DOHH2 (cell line): Measurements from ENCODE around the gene CTIF.

Source experiments
- CTCF ChIP-seq: fragments of 200-600 bp; sonication (generic); IDR thresholded peaks from one replicate; pipeline ENCODE4 v1.5.1; 2014; ENCODE audit warnings: antibody characterized with exemption, mild to moderate bottlenecking, low read depth, low read length; ENCODE audit not compliant: poor library complexity, severe bottlenecking
- EZH2phosphoT487 ChIP-seq: fragments of 200-600 bp; sonication (generic); IDR thresholded peaks from 2 replicates; pipeline ENCODE4 v1.6.1; 2017; ENCODE audit warnings: borderline replicate concordance, mild to moderate bottlenecking, antibody characterized with exemption, low read length, moderate library complexity, mixed read lengths

DNA sequence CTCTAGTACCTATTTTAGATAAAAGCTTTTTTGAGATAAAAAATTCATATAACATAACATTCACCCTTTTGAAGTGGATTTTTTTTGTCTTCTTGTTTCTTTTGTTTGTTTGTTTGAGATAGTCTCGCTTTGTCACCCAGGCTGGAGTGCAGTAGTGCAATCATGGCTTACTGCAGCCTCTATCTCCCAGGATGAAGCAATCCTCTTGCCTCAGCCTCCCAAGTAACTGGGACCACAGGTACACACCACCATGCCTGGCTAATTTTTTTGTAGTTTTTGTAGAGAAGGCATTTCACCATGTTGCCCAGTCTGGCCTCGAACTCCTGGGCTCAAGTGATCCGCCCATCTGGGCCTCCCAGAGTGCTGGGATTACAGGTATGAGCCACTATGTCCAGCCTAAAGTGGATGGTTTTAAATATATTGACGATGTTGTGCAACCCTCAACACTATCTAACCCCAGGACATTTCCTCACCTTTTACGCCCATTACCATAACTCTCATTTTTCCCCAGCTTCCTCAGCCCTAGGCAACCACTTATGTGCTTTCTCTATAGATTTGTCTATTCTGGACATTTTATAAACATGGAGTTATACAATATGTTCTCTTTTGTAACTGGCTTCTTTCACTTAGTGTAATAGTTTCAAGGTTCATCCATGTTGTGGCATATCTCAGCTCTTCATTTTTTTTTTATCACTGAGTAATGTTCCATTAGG is 38.8 kb downstream of the CTIF start:
- no peak for TF ChIP-seq CTCF
- no peak for TF ChIP-seq EZH2phosphoT487
